Measurements from ENCODE around the gene IL1F10. TPM values are rescaled to one million over a fixed set of nuclear protein-coding genes. Genes with fewer than 3 reads are reported as not detected.

IL1F10 gene
- total RNA-seq, 1 donor from 2014 or later = not detected

DNA sequence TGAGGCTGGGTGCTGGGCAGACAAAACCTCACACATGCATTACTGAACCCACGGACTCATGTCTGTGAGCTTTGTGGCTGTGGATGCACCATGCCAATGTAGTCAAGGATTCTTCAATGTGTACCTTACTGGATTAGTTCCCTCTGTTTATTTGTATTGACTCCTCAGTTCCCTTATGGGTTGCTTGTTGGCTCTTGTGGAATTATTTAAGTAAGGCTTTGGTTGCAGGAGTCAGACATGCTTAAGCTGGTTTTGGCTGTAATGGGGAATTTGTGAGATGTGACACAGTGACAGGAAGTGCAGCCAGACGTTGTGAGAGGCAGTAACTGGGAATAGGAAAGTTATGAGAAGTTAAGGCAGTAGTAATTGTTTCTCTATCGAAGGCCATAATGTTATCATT, 46.0 kb downstream of the IL1F10 start:
- Mint-ChIP-seq H3K4me1 (ENCODE audit: unreplicated experiment) (peaks cover 2% of the 10 kb centered on the region), H3K4me3 (ENCODE audit: unreplicated experiment) (no peak overlapping the region), H3K27me3 (ENCODE audit: unreplicated experiment) (no peaks in the 10 kb centered on the region), H3K27ac (ENCODE audit: unreplicated experiment) (no peak overlapping the region), H3K36me3 (ENCODE audit: low read depth, unreplicated experiment) (no peaks in the 10 kb centered on the region), H3K9me3 (ENCODE audit: unreplicated experiment) (no peaks in the 10 kb centered on the region)
- DNase-seq (ENCODE audit: low spot score) = no peak
- no peak for TF ChIP-seq CTCF (IDR thresholded peaks at IDR 0.05; ENCODE audit: unreplicated experiment)

DNA sequence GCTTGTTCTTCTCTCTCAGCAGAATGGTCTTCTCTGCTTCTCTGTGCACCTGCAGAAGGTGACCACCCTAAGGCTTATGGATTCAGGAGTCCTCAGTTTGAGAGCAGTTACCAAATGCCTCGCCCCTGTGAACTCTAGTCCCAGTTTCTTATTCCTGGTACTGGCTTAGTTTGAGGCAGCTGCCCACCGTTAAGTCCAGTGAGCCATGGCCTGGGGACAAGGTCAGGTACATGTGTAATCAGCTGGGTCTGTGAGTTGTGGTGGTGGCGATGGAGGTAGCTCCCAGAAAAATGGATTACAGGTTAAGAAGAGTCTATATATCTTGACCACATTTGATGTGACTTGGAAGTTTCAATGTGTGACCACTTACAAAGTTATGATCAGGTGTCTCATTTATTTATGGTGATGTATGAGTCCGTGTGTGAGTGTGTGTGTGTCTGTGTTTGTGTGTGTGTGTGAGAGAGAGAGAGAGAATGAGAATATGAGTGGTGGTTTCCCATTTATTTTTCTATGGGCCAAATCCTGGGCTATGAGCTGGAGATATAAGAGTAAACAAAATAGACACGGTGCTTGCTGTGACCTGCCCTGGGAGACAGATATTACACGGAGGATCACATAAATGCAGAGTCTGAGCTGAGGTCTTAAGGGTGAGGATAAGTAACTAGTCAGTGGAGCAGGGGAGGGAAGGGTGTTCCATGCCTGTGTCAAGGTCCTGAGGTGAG, 46.6 kb downstream of the IL1F10 start:
- H3K36me3 Mint-ChIP-seq (ENCODE audit: low read depth, unreplicated experiment) = no peaks in the 10 kb centered on the region
- DNase-seq (ENCODE audit: low spot score) = no peak
- H3K4me3 Mint-ChIP-seq (ENCODE audit: unreplicated experiment) = no peak overlapping the region
- no peaks in the 10 kb centered on the region for H3K27me3 Mint-ChIP-seq (ENCODE audit: unreplicated experiment)
- no peaks in the 10 kb centered on the region for H3K9me3 Mint-ChIP-seq (ENCODE audit: unreplicated experiment)
- TF ChIP-seq CTCF (IDR thresholded peaks at IDR 0.05; ENCODE audit: unreplicated experiment) = no peak
- no peak overlapping the region for H3K27ac Mint-ChIP-seq (ENCODE audit: unreplicated experiment)
- H3K4me1 Mint-ChIP-seq (ENCODE audit: unreplicated experiment) = peaks cover 2% of the 10 kb centered on the region

GRCh38 chr2:113114996-113115395, 47.2 kb downstream of the IL1F10 start:
- Mint-ChIP-seq H3K4me3 (ENCODE audit: unreplicated experiment) (no peak overlapping the region), H3K4me1 (ENCODE audit: unreplicated experiment) (peaks cover 2% of the 10 kb centered on the region), H3K27me3 (ENCODE audit: unreplicated experiment) (peaks cover 2% of the 10 kb centered on the region), H3K36me3 (ENCODE audit: low read depth, unreplicated experiment) (no peaks in the 10 kb centered on the region), H3K9me3 (ENCODE audit: unreplicated experiment) (no peaks in the 10 kb centered on the region), H3K27ac (ENCODE audit: unreplicated experiment) (no peak overlapping the region)
- DNase-seq (ENCODE audit: low spot score) = no peak
- no peak for TF ChIP-seq CTCF (IDR thresholded peaks at IDR 0.05; ENCODE audit: unreplicated experiment)

GRCh38 chr2:113116100-113116958, 48.6 kb downstream of the IL1F10 start:
- no peak for TF ChIP-seq CTCF (IDR thresholded peaks at IDR 0.05; ENCODE audit: unreplicated experiment)

More at GRCh38 chr2:113116100-113116958, 48.6 kb downstream of the IL1F10 start:
- no peak for DNase-seq (ENCODE audit: low spot score)
- Mint-ChIP-seq H3K27me3 (ENCODE audit: unreplicated experiment) (peaks cover 2% of the 10 kb centered on the region), H3K4me3 (ENCODE audit: unreplicated experiment) (no peak overlapping the region), H3K9me3 (ENCODE audit: unreplicated experiment) (no peaks in the 10 kb centered on the region), H3K27ac (ENCODE audit: unreplicated experiment) (no peak overlapping the region), H3K4me1 (ENCODE audit: unreplicated experiment) (peaks cover 4% of the 10 kb centered on the region), H3K36me3 (ENCODE audit: low read depth, unreplicated experiment) (no peaks in the 10 kb centered on the region)

Data from endothelial cell (in vitro differentiated cells).